ENCODE results near the gene DNAH6. TPM values are rescaled to one million over a fixed set of nuclear protein-coding genes. Genes with fewer than 3 reads are reported as not detected.

Gene DNAH6
- total RNA-seq, 1 donor from 2014 or later = 1.1 TPM

GRCh38 chr2:84727315-84727714 lies 211.0 kb downstream of the DNAH6 start:
- no peak for DNase-seq
- no peak overlapping the region for H3K27ac ChIP-seq
- no peaks in the 10 kb centered on the region for H3K36me3 ChIP-seq
- no peak overlapping the region for H3K4me3 ChIP-seq
- H3K4me1 ChIP-seq = no peaks in the 10 kb centered on the region
- no peak for TF ChIP-seq CTCF (IDR thresholded peaks at IDR 0.05)
- H3K9me3 ChIP-seq = no peaks in the 10 kb centered on the region
- intact Hi-C loops (cut with DNase I) = no loop called here
- no peaks in the 10 kb centered on the region for H3K27me3 ChIP-seq
- ATAC-seq = no peak

- intact Hi-C loops (cut with DNase I) = no loop called here
- no peak for TF ChIP-seq CTCF (IDR thresholded peaks at IDR 0.05)
- Histone ChIP-seq H3K9me3 (no peaks in the 10 kb centered on the region), H3K27ac (no peak overlapping the region), H3K4me1 (no peaks in the 10 kb centered on the region), H3K4me3 (no peak overlapping the region), H3K36me3 (no peaks in the 10 kb centered on the region), H3K27me3 (no peaks in the 10 kb centered on the region)
- ATAC-seq = no peak
- DNase-seq = no peak
Observed at GRCh38 chr2:84729224-84729623, 212.9 kb downstream of the DNAH6 start.

GRCh38 chr2:84731185-84731584 lies 214.9 kb downstream of the DNAH6 start:
- Histone ChIP-seq H3K27ac (no peak overlapping the region), H3K9me3 (no peaks in the 10 kb centered on the region), H3K36me3 (no peaks in the 10 kb centered on the region), H3K4me1 (no peaks in the 10 kb centered on the region), H3K27me3 (no peaks in the 10 kb centered on the region), H3K4me3 (no peak overlapping the region)
- no peak for TF ChIP-seq CTCF (IDR thresholded peaks at IDR 0.05)
- ATAC-seq (no peak), DNase-seq (no peak)
- intact Hi-C loops (cut with DNase I) = no loop called here

DNA sequence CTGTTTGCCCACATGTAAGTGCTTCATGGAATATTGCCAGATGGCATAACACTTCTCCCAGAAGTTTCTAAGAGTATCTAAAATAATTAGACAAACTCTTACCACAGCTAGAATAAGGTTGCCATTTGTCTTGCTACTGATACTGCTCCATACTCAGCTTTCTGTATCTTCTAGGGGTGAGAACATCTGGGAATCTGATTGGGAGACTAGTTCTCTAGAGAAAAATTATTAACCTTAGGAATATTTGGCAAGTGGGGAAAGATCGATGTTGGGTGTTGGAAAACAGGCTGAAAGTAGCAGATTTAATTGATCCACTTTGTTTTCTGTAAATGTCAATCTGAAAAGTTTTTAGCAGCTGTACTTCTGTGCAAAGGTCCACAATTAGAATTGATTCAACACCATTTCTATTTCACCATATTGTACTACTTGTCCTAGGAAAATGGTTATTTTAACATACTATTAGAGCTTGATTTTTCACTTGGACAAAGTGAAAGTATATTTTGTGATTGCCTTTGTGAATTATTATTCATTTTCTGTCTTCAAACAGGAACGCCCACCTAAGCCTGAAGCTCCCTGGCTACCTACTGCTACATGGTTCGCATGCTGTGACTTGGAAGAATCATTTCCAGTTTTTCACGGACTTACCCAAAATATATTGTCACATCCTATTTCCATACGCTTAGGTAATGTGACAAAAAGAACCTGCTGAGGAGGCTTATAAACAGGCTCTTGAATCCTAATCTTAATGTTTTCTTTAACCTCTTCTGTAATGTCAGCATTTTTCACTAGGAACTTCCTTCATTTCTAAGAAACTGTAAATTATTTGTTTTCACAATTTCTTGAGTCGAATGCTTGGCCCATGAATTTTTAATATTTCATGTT lies 216.8 kb downstream of the DNAH6 start:
- DNase-seq (no peak), ATAC-seq (no peak)
- Histone ChIP-seq H3K9me3 (no peaks in the 10 kb centered on the region), H3K27me3 (no peaks in the 10 kb centered on the region), H3K4me1 (no peaks in the 10 kb centered on the region), H3K4me3 (no peak overlapping the region), H3K27ac (no peak overlapping the region), H3K36me3 (no peaks in the 10 kb centered on the region)
- no peak for TF ChIP-seq CTCF (IDR thresholded peaks at IDR 0.05)
- intact Hi-C loops (cut with DNase I) = no loop called here

DNA sequence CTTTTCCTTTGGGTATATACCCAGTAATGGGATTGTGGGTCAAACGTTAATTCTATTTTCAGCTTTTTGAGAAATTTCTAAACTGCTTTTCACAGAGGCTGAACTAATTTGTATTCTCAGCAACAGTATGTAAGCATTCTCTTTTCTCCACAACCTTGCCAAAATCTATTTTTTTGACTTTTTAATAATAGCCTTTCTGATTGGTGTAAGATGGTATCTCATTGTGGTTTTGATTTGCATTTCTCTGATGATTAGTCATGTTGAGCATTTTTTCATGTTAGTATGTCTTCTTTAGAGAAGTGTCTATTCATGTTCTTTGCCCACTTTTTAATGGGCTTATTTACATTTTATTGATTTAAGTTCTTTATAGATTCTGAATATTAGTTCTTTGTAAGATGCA lies 219.1 kb downstream of the DNAH6 start:
- no peak for TF ChIP-seq CTCF (IDR thresholded peaks at IDR 0.05)
- Histone ChIP-seq H3K27ac (no peak overlapping the region), H3K36me3 (no peaks in the 10 kb centered on the region), H3K4me3 (no peak overlapping the region), H3K9me3 (no peaks in the 10 kb centered on the region), H3K27me3 (no peaks in the 10 kb centered on the region), H3K4me1 (no peaks in the 10 kb centered on the region)
- no peak for ATAC-seq
- DNase-seq = no peak
- intact Hi-C loops (cut with DNase I) = no loop called here
